ENCODE results near the gene ING2.

DNA sequence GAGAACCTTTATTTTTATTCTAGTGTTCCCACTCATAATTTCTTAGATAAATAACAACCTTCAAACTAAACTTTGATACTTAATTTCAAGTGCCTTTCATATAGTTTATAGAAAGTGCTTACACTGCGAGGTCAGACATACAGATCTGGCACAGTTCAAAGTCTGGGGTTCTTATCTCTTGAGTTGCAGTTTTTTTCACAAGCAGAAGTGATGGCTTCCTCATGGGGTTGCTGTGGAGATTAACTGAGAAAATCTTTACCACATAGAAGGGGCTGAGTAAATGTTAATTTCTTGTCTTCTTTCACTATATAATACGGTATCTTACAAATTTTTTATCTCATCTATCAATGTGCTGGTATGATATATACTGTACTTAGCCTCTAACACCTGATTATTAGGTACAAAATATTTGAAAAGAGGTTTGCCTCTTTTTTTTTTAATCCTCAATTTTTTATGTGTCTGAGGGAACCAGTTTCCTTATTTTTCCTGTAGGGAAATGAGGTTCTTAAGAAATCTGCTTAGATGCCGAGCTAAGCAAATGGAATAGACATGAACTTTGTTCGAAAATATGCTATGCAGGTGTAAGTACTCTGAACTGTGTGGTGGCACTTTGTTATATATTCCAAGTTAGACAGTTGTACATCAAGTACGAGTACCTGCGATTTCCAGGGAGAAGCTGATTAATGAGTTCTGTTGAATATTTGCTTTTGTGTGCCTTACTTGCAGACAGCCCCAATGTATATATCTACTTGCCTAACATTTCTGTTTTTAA, 3.3 kb downstream of the ING2 start:
- TF ChIP-seq CTCF (IDR thresholded peaks at IDR 0.05; ENCODE audit: insufficient read depth, low read length, poor library complexity, severe bottlenecking) (no peak), EZH2phosphoT487 (conservative IDR thresholded peaks at IDR 0.05; ENCODE audit: low read length) (no peak)
